Colonic mucosa (tissue), 4 donors: ENCODE data around the gene DDAH1. TPM values are rescaled to one million over a fixed set of nuclear protein-coding genes. Genes with fewer than 3 reads are reported as not detected.
A peak's percentile ranks its signal among the peaks of the same experiment; 100 is the strongest.

Source experiments
- DNase-seq: peaks from one replicate; pipeline ENCODE4 v3.0.0-alpha.2; 2020
- H3K27ac ChIP-seq: fragments of 200-600 bp; one replicate; pipeline ENCODE4 v1.8.0; 2021
- H3K27me3 ChIP-seq: fragments of 200-600 bp; one replicate; pipeline ENCODE4 v1.8.0; 2021
- H3K36me3 ChIP-seq: fragments of 200-600 bp; one replicate; pipeline ENCODE4 v1.8.0; 2021
- H3K4me1 ChIP-seq: fragments of 200-600 bp; one replicate; pipeline ENCODE4 v1.8.0; 2021; ENCODE audit warnings: mild to moderate bottlenecking
- H3K4me3 ChIP-seq: fragments of 200-600 bp; one replicate; pipeline ENCODE4 v1.8.0; 2021
- H3K9ac ChIP-seq, 2 donors: one replicate each; pipeline ENCODE4 v1.7.0; 2013; ENCODE audit warnings: control low read depth in 2 of 2, low read depth in 2 of 2, low read length in 2 of 2
- H3K9me3 ChIP-seq: fragments of 200-600 bp; one replicate; pipeline ENCODE4 v1.8.0; 2021
- intact Hi-C: fragments of 100-400 bp; cut with DNase I; formaldehyde crosslinking; loops from one replicate; pipeline ENCODE4 v1.14.1; 2022
- total RNA-seq, 2 donors: library from RNA; stranded (reverse); fragmentation: NEBNext Ultra II Directional in 1 of 2; extraction: Animal tissue kit (Norgen Biotek cat#: 25700) in 1 of 2; gene quantifications; one replicate each; pipeline ENCODE4 v1.2.1, GENCODE V29; 2021
- TF ChIP-seq, protein P1 (sequence below): fragments of 200-600 bp; IDR thresholded peaks from one replicate; pipeline ENCODE4 v1.8.0; 2022; ENCODE audit warnings: antibody characterized with exemption, mild to moderate bottlenecking
- donor health status: healthy.
- donor health status: DM: no; HTN: no; CAD: no.
- donor health status: DM: no; HTN: no; CAD: no.

Gene DDAH1
- total RNA-seq, 2 donors from 2014 or later, result 130 to 144 TPM

DNA sequence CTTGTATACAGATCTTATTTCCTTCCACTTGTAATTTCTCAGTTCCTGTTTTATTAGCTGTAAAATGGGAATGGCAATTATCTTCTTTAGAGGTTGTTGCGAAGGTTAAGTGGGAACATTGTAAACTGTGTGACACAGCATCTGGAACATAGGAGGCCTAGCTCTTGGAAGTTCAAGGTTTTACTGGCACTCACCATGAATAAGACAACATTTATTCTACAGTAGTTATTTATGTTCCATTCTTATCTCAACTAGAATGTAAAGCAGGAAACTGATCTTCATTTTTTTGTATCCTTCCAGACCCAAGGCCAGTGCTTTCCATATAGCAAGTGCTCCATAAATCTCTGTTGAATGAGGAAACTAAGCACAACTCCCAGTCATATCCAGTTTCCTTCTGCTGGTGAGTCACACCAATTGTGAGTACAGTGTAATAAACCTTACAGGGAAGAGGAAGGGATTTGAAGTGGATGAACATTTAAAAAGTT is 189.9 kb downstream of the DDAH1 start:
- H3K4me3 ChIP-seq, result peak overlapping the region; percentile 84
- peak; percentile 59 for DNase-seq
- peaks cover 10% of the 10 kb centered on the region for H3K4me1 ChIP-seq
- H3K9me3 ChIP-seq, result no peaks in the 10 kb centered on the region
- no peaks in the 10 kb centered on the region for H3K27me3 ChIP-seq
- TF ChIP-seq, protein P1, sequence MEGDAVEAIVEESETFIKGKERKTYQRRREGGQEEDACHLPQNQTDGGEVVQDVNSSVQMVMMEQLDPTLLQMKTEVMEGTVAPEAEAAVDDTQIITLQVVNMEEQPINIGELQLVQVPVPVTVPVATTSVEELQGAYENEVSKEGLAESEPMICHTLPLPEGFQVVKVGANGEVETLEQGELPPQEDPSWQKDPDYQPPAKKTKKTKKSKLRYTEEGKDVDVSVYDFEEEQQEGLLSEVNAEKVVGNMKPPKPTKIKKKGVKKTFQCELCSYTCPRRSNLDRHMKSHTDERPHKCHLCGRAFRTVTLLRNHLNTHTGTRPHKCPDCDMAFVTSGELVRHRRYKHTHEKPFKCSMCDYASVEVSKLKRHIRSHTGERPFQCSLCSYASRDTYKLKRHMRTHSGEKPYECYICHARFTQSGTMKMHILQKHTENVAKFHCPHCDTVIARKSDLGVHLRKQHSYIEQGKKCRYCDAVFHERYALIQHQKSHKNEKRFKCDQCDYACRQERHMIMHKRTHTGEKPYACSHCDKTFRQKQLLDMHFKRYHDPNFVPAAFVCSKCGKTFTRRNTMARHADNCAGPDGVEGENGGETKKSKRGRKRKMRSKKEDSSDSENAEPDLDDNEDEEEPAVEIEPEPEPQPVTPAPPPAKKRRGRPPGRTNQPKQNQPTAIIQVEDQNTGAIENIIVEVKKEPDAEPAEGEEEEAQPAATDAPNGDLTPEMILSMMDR, result no peak
- peak overlapping the region in 1 of 2 donors; percentile 100 for H3K9ac ChIP-seq
- no peaks in the 10 kb centered on the region for H3K36me3 ChIP-seq
- H3K27ac ChIP-seq, result peak overlapping the region; percentile 99
- intact Hi-C loops, result no loop called here

DNA sequence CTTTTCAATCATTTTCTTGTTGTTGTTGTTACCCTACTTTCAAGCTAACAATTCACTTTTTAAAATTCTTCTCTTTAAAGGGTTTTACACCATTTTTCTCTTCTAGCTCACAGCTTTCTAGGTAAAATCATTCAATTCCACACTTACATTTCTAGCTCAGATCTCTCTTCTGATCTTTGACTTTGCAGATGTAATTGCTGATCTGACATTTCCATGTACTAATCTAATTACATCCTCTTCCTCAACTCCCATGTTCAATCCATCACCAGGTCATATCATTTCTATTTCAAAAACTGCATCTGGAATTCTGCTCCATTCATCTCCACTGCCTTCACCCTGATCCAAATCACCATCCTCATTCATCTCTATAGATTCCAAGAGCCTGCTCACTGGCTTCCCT is 191.6 kb downstream of the DDAH1 start:
- peaks cover 15% of the 10 kb centered on the region for H3K4me1 ChIP-seq
- no peak overlapping the region for H3K27ac ChIP-seq
- H3K4me3 ChIP-seq, result no peak overlapping the region
- no peak for DNase-seq
- TF ChIP-seq, protein P1, result no peak
- no peaks in the 10 kb centered on the region for H3K27me3 ChIP-seq
- intact Hi-C loops, result no loop called here
- H3K9me3 ChIP-seq, result no peaks in the 10 kb centered on the region
- H3K9ac ChIP-seq, result peak overlapping the region in 1 of 2 donors; percentile 100
- H3K36me3 ChIP-seq, result no peaks in the 10 kb centered on the region

DNA sequence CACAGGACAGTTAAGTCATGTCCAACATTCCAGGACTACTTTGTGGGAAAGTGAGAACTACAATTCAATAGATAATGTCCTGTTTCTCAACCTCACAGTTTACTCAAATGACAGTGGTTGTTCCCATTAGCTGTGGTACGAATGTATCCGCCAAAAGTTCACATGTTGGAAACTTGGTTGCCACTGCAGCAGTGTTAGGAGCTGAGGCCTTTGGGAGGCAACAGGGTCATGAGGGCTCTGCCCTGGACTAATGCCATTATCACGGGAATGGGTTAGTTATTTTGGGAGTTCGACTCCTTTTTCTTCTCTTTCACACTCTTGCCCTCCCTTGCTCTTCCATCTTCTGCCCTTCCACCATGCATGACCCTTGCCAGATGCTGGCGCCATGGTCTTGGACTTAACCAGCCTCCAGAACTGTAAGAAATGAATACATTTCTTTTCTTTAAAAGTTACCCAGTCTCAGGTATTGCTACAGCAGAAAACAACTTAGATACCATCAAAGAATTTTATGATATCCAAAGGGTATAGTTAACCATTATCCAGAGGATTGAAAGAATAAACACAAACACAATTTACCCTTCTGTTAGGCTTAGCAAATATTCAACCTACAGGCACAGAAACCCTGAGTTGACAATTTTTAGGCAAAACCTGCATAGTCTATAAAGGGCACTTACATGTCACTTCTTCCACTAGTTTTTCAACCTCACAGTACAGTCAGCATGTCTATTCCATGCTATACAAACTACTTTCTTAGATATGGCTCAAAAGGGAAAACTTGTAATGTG is 196.0 kb downstream of the DDAH1 start:
- peak overlapping the region; percentile 3 for H3K27ac ChIP-seq
- peaks cover 15% of the 10 kb centered on the region for H3K36me3 ChIP-seq
- H3K9me3 ChIP-seq, result no peaks in the 10 kb centered on the region
- intact Hi-C loops, result no loop called here
- no peak overlapping the region for H3K4me3 ChIP-seq
- H3K27me3 ChIP-seq, result no peaks in the 10 kb centered on the region
- TF ChIP-seq, protein P1, result no peak
- DNase-seq, result no peak
- H3K9ac ChIP-seq, result peak overlapping the region in 1 of 2 donors; percentile 22
- H3K4me1 ChIP-seq, result peaks cover 15% of the 10 kb centered on the region

Other genes with a start within 250 kb of the DDAH1 start
- gene C1orf52, start 205.5 kb downstream of the DDAH1 start, total RNA-seq, result 10 to 100 TPM; 11.3 to 19.9 TPM
- 100 to 1,000 TPM in 1 of 2 donors, 10 to 100 TPM in 1; 80.7 to 167 TPM for gene BCL10, start 188.5 kb downstream of the DDAH1 start, total RNA-seq
- gene CCN1, start 115.6 kb upstream of the DDAH1 start, total RNA-seq, result 10 to 100 TPM; 15.6 to 44.7 TPM
- 10 to 100 TPM; 10.0 to 10.9 TPM for gene ZNHIT6, start 243.3 kb upstream of the DDAH1 start, total RNA-seq